Fibroblast of skin of left quadriceps (primary cell): ENCODE measurements around the gene PPL.
"Not testable (repeated sequence)": the region's sequence is repeated elsewhere in the genome, so short reads cannot be mapped to it uniquely, and the experiment has no call there.

ENCODE experiments used
- DNase-seq, 2 experiments: peaks; one replicate each; pipeline ENCODE4 v3.0.0-alpha.2; 2013; ENCODE audit warnings: low read depth in 2 of 2

PPL gene

GRCh38 chr16:4936991-4937781 is at the start of gene PPL:
TSS of gene PPL (minus strand) at chr16:4937148. CDS start at chr16:4937045, 103 bp downstream.
- no peak for DNase-seq

DNA sequence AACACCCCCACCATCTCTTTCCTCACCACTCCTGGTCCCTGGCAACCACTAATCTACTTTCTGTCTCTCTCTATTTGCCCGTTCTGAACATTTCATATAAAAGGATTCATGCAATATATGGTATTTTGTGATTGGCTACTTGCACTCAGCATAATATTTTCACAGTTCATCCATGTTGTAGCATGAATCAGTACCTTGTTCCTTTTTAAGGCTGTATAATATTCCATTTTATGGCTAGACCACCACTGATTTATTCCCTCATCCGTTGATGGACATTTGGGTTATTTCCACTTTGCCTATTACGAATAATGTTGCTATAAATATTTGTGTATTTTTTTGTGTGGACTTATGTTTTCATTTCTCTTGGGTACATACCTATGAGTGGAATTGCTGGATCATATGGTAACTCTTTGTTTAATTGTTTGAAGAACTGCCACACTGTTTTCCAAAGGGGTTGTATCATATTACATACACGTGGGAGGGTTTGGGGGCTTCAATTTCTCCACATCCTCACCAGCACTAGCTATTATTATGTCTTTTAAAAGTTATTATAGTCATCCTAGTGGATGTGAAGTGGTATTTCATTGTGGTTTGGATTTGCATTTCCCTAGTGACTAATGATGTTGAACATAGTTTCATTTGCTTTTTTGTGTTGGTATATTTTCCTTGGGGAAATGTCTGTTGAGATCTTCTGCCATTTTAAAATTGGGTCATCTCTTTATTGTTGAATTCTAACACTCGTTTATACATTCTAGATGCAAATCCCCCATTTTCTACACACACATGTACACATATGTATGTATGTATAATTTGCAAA is 47.4 kb upstream of the PPL start:
- DNase-seq = no peak

- no peak for DNase-seq
Measured at GRCh38 chr16:4982056-4982867, 45.3 kb upstream of the PPL start.

DNA sequence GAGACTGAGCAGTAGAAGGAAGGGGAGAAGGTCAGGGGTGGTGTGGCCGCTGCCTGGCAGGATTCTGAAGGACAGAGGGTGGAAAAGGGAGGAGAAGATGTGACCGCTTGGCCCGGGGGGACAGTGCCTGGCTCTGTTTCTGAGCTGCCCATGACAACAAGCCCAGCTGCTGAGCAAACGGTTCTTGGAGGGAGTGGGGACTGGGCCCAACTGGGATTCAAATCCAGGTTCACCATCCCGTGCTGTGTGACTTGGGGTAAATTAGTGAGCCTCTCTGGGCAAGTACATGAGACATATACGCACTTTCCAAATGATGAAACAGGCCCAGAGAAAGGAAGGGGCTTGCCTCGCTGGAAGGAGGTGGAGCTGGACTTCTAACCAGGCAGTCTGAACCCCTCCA is 44.5 kb upstream of the PPL start:
- DNase-seq = no peak

GRCh38 chr16:4980691-4981090 is 43.7 kb upstream of the PPL start:
- DNase-seq = no peak

- no peak for DNase-seq
Measured at GRCh38 chr16:4979736-4980660, 43.0 kb upstream of the PPL start.

GRCh38 chr16:4979164-4979563 is 42.2 kb upstream of the PPL start:
- no peak for DNase-seq

- DNase-seq = no peak
Measured at GRCh38 chr16:4976611-4977145, 39.7 kb upstream of the PPL start.

DNA sequence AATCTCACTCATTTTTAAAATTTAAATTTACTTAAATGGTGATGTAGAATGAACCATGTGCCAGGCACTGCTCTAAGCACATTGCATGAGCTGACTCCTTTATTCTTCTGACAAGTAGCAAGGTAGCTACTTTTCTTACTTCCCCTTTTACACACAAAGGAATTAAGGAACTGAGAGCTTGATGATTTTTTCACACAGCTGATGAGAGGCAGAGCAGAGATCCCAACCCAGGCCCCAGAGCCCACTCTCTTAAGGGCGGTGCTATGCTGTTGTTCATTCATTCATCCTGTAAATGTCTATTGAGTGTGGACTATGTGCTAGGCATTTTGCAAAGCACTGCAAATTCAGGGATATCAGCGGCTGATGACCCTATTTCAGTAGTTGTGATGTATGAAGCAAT is 39.1 kb upstream of the PPL start:
- DNase-seq = no peak

- DNase-seq = no peak
Measured at GRCh38 chr16:4972938-4973587, 36.1 kb upstream of the PPL start.

DNA sequence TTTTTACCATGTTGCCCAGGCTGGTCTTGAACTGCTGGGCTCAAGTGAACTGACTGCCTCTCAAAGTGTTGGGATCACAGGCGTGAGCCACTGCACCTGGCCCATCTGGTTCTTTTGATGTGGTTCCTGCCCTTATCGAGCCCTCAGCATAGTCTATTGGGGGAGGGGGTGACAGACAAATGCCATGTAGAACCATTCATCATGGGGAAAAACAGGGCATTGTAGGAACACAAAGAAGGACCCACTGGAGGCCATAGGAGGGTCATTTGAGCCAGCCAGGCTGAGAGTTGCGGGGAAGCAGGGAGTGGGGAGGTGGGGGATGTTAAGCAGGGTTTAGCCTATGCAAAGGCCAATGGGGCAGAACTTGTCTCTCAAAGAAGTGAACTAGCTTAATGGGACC is 33.1 kb upstream of the PPL start:
- DNase-seq = no peak

DNA sequence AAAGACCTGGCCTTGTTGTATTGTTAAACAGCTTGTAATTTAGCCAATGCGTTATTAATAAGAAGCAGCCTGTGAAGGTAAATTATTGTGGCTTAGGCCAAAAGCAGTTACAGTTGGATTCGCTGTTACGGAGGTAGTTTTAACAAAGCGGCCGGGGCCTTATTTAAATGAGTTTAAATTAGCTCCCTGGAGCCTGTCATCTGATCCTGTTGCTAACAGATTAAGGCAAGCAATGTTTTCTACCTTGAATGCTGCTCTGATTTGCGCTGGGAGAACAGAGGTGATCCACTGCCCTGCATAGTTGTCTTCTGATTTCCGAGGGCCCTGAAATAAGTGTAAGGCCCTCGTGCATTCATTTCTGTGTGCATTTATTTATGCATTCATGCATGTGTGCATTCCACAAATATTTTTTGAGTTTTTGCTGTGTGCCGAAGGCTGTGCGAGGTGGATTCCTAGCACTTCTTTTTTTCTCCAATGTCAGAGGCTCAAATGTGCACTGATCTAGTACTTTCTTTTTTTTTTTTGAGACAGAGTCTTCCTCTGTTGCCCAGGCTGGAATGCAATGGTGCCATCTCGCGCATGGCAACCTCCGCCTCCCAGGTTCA is 32.0 kb upstream of the PPL start:
- no peak for DNase-seq

DNA sequence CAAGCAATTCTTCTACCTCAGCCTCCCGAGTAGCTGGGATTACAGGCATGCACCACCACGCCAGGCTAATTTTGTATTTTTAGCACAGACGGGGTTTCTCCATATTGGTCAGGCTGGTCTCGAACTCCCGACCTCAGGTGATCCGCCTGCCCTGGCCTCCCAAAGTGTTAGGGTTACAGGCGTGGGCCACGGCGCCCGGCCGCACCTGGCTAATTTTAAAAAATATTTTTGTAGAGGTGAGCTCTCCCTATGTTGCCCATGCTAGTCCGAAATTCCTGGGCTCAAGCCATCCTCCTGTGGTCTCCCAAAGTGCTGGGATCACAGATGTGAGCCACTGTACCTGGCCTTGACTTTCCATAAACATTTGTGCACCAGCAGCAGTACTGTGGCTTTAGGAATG is 31.3 kb upstream of the PPL start:
- not testable (repeated sequence) for DNase-seq

DNA sequence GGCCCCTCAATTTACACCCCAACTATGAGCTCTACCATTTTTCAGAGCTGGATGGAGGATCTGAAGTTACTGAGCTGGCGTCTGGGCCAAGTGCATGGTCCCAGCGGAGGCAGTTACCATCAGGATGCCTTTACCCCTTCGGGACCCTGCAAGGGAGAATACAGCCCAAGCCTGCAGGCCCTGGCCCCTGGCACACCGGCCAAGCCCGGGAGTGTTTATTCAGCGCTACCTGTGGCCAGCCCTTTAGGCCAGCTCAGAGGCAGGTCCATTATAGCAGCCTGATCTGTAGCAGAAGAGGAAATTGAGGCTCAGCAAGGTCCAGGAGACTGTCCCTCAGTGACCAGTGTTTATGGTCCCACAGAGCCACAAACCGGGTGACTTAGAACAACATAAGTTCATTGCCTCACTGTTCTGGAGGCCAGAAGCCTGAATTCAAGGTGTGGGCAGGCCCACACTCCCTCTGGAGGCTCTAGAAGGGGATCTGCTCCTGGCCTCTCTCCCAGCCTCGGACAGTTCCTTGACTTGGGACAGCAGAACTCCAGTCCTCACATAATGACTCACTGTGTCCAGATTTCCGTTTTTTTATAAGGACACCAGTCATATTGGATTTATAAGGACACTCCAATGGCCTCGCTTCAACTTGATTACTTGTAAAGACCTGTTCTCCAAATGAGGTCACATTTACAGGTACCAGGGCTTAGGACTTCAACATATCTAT is 29.9 kb upstream of the PPL start:
- DNase-seq = no peak

GRCh38 chr16:4963527-4963926 is 26.6 kb upstream of the PPL start:
- DNase-seq = not testable (repeated sequence)

DNA sequence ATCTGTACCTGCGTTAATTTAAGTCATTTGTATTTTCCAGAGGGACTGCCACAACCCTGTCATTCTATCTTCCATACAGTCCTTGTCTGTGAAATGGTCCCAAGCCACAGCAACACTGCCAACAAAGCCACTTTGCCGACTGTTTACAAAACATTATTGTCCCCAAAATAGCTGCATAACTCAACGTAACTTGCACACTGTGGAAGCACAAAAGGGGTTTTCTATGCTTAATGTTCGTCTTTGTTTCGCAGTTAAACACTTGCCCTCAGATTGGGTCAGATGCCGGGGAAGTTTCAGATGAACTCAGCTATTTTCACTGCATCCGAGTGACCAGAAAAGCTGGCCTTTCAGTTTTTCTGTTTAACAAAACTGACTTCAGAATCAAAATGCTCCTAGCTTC is 25.8 kb upstream of the PPL start:
- DNase-seq = no peak

- DNase-seq = no peak
Measured at GRCh38 chr16:4960579-4960978, 23.6 kb upstream of the PPL start.

- DNase-seq = no peak
Measured at GRCh38 chr16:4958510-4959438, 21.8 kb upstream of the PPL start.
